Activated T-cell treated with anti-CD3 and anti-CD28 coated beads for 4 hours (primary cell): ENCODE results near the gene MAN1A1.
A peak's percentile ranks its signal among the peaks of the same experiment; 100 is the strongest.

Experiments
- DNase-seq: peaks from one replicate; pipeline ENCODE4 v3.0.0-alpha.2; 2020

The MAN1A1 gene

GRCh38 chr6:119324718-119325117, 24.8 kb downstream of the MAN1A1 start:
- DNase-seq = no peak

- DNase-seq = no peak
Observed at GRCh38 chr6:119323931-119324330, 25.6 kb downstream of the MAN1A1 start.

- DNase-seq = no peak
Observed at GRCh38 chr6:119323478-119323877, 26.1 kb downstream of the MAN1A1 start.

GRCh38 chr6:119322715-119323350, 26.7 kb downstream of the MAN1A1 start:
- DNase-seq = no peak

GRCh38 chr6:119322034-119322433, 27.5 kb downstream of the MAN1A1 start:
- no peak for DNase-seq

GRCh38 chr6:119319694-119320093, 29.9 kb downstream of the MAN1A1 start:
- no peak for DNase-seq

- DNase-seq = no peak
Observed at GRCh38 chr6:119318730-119319129, 30.8 kb downstream of the MAN1A1 start.

- no peak for DNase-seq
Observed at GRCh38 chr6:119318176-119318575, 31.4 kb downstream of the MAN1A1 start.

- DNase-seq = no peak
Observed at GRCh38 chr6:119317007-119317406, 32.6 kb downstream of the MAN1A1 start.

- no peak for DNase-seq
Observed at GRCh38 chr6:119314885-119315272, 34.7 kb downstream of the MAN1A1 start.

- DNase-seq = no peak
Observed at GRCh38 chr6:119313937-119314884, 35.4 kb downstream of the MAN1A1 start.

- peak; percentile 14 for DNase-seq
Observed at GRCh38 chr6:119312875-119313338, 36.7 kb downstream of the MAN1A1 start.

- DNase-seq = no peak
Observed at GRCh38 chr6:119312441-119312840, 37.1 kb downstream of the MAN1A1 start.

- DNase-seq = no peak
Observed at GRCh38 chr6:119311514-119312142, 37.9 kb downstream of the MAN1A1 start.

- no peak for DNase-seq
Observed at GRCh38 chr6:119310486-119311036, 39.0 kb downstream of the MAN1A1 start.

GRCh38 chr6:119308991-119309657, 40.4 kb downstream of the MAN1A1 start:
- no peak for DNase-seq

GRCh38 chr6:119308048-119308570, 41.5 kb downstream of the MAN1A1 start:
- no peak for DNase-seq

GRCh38 chr6:119307056-119307455, 42.5 kb downstream of the MAN1A1 start:
- DNase-seq = no peak

GRCh38 chr6:119306396-119306968, 43.1 kb downstream of the MAN1A1 start:
- DNase-seq = no peak

GRCh38 chr6:119303164-119303887, 46.2 kb downstream of the MAN1A1 start:
- no peak for DNase-seq

GRCh38 chr6:119301429-119301828, 48.1 kb downstream of the MAN1A1 start:
- no peak for DNase-seq
